ENCODE results near the gene LGR6. TPM values are rescaled to one million over a fixed set of nuclear protein-coding genes. Genes with fewer than 3 reads are reported as not detected.
"Not testable (repeated sequence)": the region's sequence is repeated elsewhere in the genome, so short reads cannot be mapped to it uniquely, and the experiment has no call there.

LGR6 gene
- total and polyA plus RNA-seq, 2 of the 4 experiments (the other 2 are of a cell fraction) = not detected

DNA sequence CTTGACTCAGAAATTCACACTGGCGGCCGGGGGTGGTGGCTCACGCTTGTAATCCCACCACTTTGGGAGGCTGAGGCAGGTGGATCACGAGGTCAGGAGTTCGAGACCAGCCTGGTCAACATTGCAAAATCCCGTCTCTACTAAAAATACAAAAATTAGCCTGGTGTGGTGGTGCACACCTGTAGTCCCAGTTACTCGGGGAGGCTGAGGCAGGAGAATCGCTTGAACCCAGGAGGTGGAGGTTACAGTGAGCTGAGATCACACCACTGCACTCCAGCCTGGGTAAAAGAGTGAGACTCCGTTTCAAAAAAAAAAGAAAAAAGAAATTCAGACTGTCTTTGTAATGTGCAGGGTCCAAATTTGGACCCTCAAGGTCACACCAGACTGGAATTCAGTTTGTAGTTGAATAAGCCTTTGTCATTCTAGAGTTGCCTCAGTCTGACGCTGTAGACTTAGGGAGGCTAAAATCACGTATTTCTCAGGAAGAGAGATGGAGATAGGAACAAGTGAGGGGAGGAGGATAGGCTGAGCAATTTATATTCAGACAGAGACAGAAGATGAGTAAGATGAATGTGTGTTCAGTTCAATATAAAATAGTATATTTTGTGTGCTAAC lies 159.1 kb downstream of the LGR6 start:
- H3K23ac ChIP-seq (ENCODE audit: low read depth, low read length); H3K4me1 ChIP-seq (ENCODE audit: control insufficient read depth, insufficient read depth, low read length); H3K4me2 ChIP-seq (ENCODE audit: low read depth, low read length); ATAC-seq (ENCODE audit: low read depth); in situ Hi-C loops (cut with MboI; ENCODE audit: low sequenced_read_pairs); H3K9me3 ChIP-seq (ENCODE audit: control insufficient read depth, insufficient read depth, low read length); H2AK9ac ChIP-seq (replicated peaks; ENCODE audit: low read depth, low read length, poor library complexity); H3K18ac ChIP-seq (ENCODE audit: low read depth, low read length); DNase-seq; intact Hi-C loops (cut with micrococcal nuclease); H2BK15ac ChIP-seq (ENCODE audit: low read depth, low read length); H3K14ac ChIP-seq (replicated peaks; ENCODE audit: low read depth, low read length); H3K36me3 ChIP-seq (ENCODE audit: control insufficient read depth, insufficient read depth, low read length); H3K4ac ChIP-seq (ENCODE audit: low read depth, low read length); BruUV-seq (replicated peaks); H3K9me1 ChIP-seq (ENCODE audit: insufficient read depth, low read length); dilution Hi-C loops (cut with HindIII; ENCODE audit: low sequenced_read_pairs, unreplicated experiment); H2BK120ac ChIP-seq (ENCODE audit: low read depth, low read length); H3K27me3 ChIP-seq (ENCODE audit: control insufficient read depth, insufficient read depth, low read length); H3K4me3 ChIP-seq (ENCODE audit: insufficient read depth, low read depth, low read length); H2AFZ ChIP-seq (replicated peaks; ENCODE audit: low read length, poor library complexity); H3K56ac ChIP-seq (ENCODE audit: extremely low read depth, insufficient read depth, low read length); H2BK20ac ChIP-seq (ENCODE audit: low read depth, low read length); H2BK5ac ChIP-seq (ENCODE audit: low read depth, low read length, poor library complexity, severe bottlenecking); H2AK5ac ChIP-seq (ENCODE audit: low read depth, low read length); H4K20me1 ChIP-seq (ENCODE audit: insufficient read depth, low read length); H3K9ac ChIP-seq (ENCODE audit: low read depth, low read length); H3K27ac ChIP-seq (ENCODE audit: insufficient read depth, low read length); H4K91ac ChIP-seq (ENCODE audit: insufficient read depth, low read depth, low read length); H4K5ac ChIP-seq (ENCODE audit: low read depth, low read length): not testable (repeated sequence)
- H4K8ac ChIP-seq (ENCODE audit: low read depth in 2 of 2, low read length in 2 of 2) = peak overlapping the region in 1 of 2 experiments; percentile 28; a peak in 1 of 4 replicates
- ChIA-PET POLR2A (ENCODE audit: unreplicated experiment) (interaction anchor here (0.6 kb wide), 1 partner anchor 91 kb away, joined by 3 read pairs; no protein-coding TSS in a partner anchor), CTCF (interaction anchor here (0.7 kb wide), 1 partner anchor 60 kb away, joined by 5 read pairs; no protein-coding TSS in a partner anchor)
- peaks cover 16 to 49% of the 10 kb centered on the region in 2 experiments for H3K79me1 ChIP-seq (ENCODE audit: low read depth in 1 of 2, low read length in 2 of 2)
- WGBS, 2 experiments (ENCODE audit: extremely low coverage in 2 of 2, insufficient read length in 1 of 2) = 100% methylated on average over 2 of the region's 11 CpGs; no CpG with 5 or more reads in 1 of the 2 experiments
